Tibial nerve (tissue), 4 donors: ENCODE measurements around the gene RPLP1.

Experiments
- EP300 ChIP-seq, 2 donors: sonication (generic); formaldehyde crosslinking; IDR thresholded peaks; one replicate each; pipeline ENCODE4 v1.6.1; 2017; ENCODE audit warnings: antibody characterized with exemption in 2 of 2, mild to moderate bottlenecking in 1 of 2
- POLR2A ChIP-seq, 2 donors: fragments of 450-650 bp; IDR thresholded peaks; one replicate each; pipeline ENCODE4 v1.6.1; 2017; ENCODE audit warnings: antibody characterized with exemption in 2 of 2, mild to moderate bottlenecking in 2 of 2, moderate library complexity in 2 of 2
- TF ChIP-seq, protein P1 (sequence below), 5 experiments: fragments of 200-600 bp in 3 of 5; fragments of 450-650 bp in 2 of 5; sonication (generic) in 3 of 5; IDR thresholded peaks; one replicate each; pipeline ENCODE4 v1.5.1; 2016 to 2019; ENCODE audit warnings: antibody characterized with exemption in 5 of 5, mild to moderate bottlenecking in 3 of 5, moderate library complexity in 2 of 5

GRCh38 chr15:69424001-69424400 is 28.6 kb upstream of the RPLP1 start:
- TF ChIP-seq, protein P1, sequence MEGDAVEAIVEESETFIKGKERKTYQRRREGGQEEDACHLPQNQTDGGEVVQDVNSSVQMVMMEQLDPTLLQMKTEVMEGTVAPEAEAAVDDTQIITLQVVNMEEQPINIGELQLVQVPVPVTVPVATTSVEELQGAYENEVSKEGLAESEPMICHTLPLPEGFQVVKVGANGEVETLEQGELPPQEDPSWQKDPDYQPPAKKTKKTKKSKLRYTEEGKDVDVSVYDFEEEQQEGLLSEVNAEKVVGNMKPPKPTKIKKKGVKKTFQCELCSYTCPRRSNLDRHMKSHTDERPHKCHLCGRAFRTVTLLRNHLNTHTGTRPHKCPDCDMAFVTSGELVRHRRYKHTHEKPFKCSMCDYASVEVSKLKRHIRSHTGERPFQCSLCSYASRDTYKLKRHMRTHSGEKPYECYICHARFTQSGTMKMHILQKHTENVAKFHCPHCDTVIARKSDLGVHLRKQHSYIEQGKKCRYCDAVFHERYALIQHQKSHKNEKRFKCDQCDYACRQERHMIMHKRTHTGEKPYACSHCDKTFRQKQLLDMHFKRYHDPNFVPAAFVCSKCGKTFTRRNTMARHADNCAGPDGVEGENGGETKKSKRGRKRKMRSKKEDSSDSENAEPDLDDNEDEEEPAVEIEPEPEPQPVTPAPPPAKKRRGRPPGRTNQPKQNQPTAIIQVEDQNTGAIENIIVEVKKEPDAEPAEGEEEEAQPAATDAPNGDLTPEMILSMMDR (IDR thresholded peaks at IDR 0.05), result no peak
- TF ChIP-seq EP300 (IDR thresholded peaks at IDR 0.05), result no peak
- no peak for TF ChIP-seq POLR2A (IDR thresholded peaks at IDR 0.05)
